Measurements from ENCODE around the gene HSPH1.

HSPH1 gene

DNA sequence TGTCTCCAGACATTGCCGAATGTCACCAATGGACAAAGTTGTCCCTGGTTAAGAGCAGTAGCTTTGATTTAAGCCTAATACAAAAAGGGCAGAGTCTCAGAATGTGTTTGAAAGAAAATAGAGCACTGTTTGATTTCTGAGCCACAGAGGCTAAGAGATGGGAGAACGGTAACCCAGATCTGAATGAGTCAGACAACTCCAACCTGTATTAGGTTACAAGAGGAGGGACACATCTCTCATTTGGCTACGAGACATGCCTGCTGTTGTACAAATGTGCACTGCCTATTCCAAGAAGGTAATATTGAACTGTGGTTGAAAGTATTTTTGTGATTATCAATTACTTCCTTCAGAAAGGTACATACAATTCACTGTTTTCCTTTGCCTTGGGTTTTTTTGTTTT lies 4.9 kb upstream of the HSPH1 start:
- no peak for DNase-seq (ENCODE audit: extremely low read depth, low read depth)
- TF ChIP-seq, protein P1, sequence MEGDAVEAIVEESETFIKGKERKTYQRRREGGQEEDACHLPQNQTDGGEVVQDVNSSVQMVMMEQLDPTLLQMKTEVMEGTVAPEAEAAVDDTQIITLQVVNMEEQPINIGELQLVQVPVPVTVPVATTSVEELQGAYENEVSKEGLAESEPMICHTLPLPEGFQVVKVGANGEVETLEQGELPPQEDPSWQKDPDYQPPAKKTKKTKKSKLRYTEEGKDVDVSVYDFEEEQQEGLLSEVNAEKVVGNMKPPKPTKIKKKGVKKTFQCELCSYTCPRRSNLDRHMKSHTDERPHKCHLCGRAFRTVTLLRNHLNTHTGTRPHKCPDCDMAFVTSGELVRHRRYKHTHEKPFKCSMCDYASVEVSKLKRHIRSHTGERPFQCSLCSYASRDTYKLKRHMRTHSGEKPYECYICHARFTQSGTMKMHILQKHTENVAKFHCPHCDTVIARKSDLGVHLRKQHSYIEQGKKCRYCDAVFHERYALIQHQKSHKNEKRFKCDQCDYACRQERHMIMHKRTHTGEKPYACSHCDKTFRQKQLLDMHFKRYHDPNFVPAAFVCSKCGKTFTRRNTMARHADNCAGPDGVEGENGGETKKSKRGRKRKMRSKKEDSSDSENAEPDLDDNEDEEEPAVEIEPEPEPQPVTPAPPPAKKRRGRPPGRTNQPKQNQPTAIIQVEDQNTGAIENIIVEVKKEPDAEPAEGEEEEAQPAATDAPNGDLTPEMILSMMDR (IDR thresholded peaks at IDR 0.05; ENCODE audit: low read depth, low read length): no peak

DNA sequence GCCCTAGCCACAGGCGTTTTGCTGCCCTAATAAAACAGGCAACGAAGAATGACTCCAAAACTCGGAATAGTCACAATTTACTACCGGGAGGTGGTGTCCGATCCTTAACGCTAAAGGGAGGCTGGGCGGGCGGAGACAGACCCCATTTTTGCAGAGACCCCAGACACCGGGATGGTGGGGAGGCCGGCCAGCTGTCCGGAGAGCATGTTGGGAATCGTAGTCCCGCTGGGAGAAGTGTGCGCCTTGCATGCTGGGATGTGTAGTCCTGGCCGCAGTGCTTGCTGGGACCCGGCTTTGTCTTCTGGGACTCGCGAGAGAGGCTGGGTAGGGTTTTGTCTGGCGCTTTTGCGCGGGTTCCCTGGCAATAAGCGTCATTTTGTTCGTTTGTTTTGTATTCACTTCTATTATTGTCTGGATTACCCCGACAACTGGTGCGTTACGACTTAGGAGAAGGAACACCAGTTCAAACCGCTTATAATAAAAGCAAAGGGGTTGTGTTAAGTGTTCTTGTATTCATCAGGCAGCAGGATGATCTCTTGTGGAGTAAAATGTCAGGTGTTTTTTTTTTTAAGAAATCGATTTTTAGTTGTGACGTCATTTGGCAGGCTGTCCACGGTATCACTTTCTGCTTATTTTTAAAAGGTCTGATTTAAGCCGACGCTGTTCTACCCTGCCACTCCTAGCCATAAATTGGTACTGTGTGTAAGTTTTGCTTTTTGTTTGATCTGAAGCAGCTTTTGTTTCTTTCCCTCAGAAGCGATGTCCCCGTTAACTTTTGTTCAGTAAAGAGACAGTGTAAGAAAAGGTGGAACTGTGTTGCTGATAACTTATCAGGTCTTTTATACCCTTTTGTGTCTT lies 676 bp upstream of the HSPH1 start:
- DNase-seq (ENCODE audit: extremely low read depth, low read depth): peak; percentile 94
- TF ChIP-seq, protein P1 (IDR thresholded peaks at IDR 0.05; ENCODE audit: low read depth, low read length): no peak

DNA sequence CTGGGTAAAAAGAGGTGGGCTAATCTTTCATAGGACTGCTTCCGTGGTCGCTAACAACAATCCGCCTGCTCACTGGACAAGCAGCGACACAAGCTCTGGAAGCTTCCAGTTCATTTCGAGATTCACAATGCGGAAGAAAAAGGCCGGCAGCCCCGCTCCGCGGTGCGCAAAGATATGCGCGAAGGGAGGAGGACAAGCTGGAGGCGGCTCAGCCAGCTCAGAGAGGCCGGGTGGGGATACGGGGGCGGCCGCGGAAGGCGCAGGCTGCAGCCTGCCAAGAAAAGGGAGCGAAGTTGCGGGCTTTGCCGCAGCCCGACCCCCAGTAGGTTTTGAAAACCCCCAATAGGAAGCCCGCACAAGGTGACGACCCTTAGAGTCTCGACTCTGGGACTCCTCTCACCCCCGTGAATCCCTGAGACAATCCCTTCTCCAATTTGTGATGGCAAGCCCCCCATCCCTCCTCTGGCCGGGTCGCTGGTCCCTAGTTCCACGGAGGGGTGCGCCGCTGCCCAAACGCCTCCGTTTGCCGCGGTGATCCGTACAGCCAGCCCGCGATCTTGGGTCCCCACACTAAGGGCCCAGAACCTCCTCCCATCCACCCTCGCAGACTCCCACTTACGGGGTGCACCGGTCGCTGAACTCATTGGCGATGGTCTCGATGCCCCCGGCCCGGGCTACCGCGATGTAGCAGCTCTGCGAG lies 697 bp downstream of the HSPH1 start:
- peak; percentile 23 for DNase-seq (ENCODE audit: extremely low read depth, low read depth)

DNA sequence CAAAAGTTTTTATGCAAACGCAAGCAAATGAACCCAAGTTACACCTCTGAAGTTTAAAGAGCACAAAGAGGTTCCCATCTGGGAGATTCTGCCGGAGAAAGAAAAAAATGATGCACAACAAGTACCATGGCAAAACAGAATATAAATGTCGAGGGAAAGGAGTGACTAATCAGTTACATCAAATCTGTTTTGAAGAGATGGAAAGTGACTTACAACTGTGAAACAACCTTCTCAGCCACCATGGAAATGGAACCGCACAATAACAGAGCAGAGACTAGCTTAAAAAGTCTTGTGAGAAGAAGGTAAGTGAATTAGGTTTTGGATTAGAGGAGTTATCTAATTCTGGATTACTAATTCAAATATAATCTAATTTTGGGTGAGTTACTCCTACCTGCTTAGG lies 2.4 kb downstream of the HSPH1 start:
- DNase-seq (ENCODE audit: extremely low read depth, low read depth): no peak

More for the DNA sequence above, 697 bp downstream of the HSPH1 start:
- TF ChIP-seq, protein P1 (IDR thresholded peaks at IDR 0.05; ENCODE audit: low read depth, low read length): no peak

DNA sequence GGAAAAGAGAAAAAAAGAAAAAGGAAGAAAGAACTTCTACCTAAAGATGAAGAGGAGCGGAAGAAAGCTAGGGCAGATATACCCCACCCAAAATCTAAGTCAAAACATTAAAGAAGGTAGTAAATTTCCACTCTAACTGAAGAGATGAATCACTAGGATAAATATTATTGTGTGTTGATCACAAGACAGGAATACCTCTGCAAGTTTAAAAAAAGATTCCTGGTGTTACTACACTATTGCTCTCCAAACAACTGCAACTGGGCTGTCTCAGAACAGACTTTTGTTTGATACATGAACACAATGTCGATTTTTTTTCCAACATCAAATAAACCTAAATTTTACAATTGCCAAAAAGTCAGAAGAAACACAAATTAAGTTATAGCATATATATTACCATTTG lies 6.8 kb downstream of the HSPH1 start:
- TF ChIP-seq, protein P1 (IDR thresholded peaks at IDR 0.05; ENCODE audit: low read depth, low read length): no peak
- no peak for DNase-seq (ENCODE audit: extremely low read depth, low read depth)

More for the DNA sequence above, 2.4 kb downstream of the HSPH1 start:
- TF ChIP-seq, protein P1 (IDR thresholded peaks at IDR 0.05; ENCODE audit: low read depth, low read length): no peak

DNA sequence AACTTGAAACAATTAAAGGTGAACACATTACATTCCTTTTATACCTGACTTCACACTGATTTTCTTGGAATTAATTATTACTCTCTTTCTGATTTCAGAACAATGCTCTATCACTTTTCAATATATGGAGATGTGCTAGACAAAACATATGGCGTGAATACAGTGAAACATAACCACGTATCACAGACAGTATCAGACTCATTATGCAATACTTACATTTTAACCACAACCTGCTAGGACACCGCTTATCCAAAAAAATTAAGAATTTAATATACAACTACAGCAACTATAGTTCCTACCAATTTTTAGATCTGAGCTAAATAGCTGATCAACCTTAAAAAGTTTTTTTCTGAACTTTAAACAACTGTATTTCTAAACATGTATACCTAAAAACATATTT lies 9.9 kb downstream of the HSPH1 start:
- TF ChIP-seq, protein P1 (IDR thresholded peaks at IDR 0.05; ENCODE audit: low read depth, low read length): no peak
- no peak for DNase-seq (ENCODE audit: extremely low read depth, low read depth)

Measured in AG09319 (cell line).